ENCODE results near the gene ZNF550.
"Not testable (repeated sequence)": the region's sequence is repeated elsewhere in the genome, so short reads cannot be mapped to it uniquely, and the experiment has no call there.

ZNF550 gene

GRCh38 chr19:57527136-57527881 is 32.4 kb downstream of the ZNF550 start, which contains the start of gene ZNF549:
Gene ZNF549 (plus strand): TSS chr19:57527356. CDS start chr19:57527574, 218 bp downstream.
- peak; percentile 69 for DNase-seq (ENCODE audit: low spot score)

DNA sequence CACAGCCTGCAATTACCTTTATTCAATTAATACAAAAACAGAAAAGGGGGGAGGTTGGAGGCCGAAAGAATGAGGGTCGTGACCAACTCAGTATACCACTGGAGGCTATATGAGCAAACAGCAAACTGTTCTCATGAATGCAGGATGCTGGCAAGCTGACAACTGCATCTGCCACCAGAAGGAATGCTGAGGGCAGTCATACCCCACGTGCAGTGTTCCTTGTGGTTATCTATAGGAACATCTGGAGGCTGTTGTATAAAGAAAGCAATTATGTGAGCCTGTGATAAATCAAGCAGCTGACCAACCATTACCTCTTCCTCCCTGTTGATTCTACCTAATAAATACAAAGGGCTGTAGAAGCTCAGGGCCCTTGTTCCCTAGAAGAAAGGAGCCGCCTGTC is 41.6 kb downstream of the ZNF550 start:
- DNase-seq (ENCODE audit: low spot score): not testable (repeated sequence)

DNA sequence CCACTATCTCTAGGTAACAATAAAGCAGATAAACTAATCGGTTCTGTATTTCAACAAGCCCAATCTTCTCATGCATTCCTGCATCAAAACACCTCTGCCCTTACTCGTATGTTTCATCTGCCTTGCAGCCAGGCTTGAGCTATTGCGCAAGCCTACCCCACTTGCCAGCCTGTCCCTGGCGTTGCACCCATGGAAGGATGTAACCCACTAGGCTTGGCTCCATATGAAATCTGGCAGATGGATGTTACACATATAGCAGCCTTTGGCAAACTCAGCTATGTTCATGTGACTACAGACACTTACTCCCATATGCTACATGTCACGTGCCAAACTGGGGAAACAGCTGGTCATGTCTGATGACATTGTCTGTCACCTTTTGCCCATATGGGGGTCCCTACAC is 44.4 kb downstream of the ZNF550 start:
- DNase-seq (ENCODE audit: low spot score): no peak

- DNase-seq (ENCODE audit: low spot score): no peak
Observed at GRCh38 chr19:57512845-57513244, 46.8 kb downstream of the ZNF550 start.

DNA sequence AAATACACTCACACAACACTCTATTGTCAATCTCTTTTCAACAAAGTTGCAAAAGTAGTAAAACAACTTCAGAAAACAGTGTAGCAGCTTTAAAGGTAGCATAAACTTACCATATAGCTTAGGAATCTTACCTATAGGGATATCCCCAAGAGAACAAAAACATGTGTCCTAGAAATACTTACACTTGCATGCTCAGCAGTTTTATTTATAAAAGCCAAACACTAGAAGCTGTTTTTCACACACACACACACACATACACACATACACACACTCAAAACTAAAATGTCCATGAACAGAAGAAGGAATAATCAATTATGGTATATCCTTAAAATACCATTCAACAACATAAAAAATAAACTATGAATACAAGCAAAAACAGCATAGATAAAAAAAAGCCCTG is 48.2 kb downstream of the ZNF550 start:
- no peak for DNase-seq (ENCODE audit: low spot score)

DNA sequence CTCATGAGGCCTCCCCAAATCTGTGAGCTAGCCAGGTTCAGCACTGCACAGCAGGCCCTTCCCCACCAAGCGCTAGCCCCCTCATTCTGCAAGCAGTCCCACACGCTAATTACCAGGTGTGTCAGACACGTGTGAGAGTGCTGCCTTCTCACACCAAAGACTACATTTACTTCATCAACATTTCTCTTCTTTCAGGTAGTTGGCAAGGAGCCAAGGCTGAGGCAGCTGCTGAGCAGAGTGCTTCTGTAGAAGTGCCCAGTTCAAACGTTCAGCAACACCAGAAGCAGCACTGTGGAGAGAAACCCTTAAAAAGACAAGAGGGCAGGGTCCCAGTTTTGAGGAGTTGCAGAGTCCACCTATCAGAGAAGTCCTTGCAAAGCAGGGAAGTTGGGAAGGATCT is 53.5 kb downstream of the ZNF550 start:
- DNase-seq (ENCODE audit: low spot score): no peak

- not testable (repeated sequence) for DNase-seq (ENCODE audit: low spot score)
Observed at GRCh38 chr19:57500400-57500799, 59.3 kb downstream of the ZNF550 start.

DNA sequence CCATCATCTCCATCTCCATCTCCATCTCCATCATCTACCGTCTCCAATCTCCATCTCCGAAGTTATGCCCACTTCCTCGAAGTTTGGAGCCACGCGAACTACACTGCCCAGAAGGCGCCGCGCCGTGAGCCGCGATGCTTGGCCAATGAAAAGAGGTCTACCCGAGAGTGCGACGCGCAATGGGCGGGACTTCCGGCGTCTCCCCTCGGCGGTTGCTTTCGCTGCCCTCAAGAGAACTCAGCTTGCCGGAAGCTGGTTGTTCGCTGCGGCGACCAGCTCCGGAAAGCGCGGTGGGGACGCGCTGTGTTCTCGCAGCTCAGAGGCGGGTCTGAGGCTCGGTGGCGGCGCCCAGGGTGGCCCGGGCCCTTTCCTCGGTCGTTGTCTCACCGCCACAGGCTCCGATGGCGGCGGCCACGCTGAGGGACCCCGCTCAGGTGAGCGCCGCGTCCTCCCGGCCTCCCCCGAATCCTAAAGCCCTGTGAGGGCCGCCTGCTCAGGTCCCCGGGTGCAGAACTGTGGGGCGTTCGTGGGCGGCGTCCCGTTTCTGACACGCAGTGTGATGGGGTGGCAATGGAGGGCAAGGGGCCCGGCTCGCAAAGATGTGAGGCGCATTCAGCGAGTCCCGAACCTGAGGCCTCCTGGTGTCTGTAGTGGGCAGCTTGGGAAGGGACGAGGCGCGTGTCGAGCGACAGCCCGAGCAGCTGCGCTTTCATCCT is 59.8 kb downstream of the ZNF550 start, which contains the start of gene ZNF773:
Gene ZNF773, plus strand, starts transcription at position 259 of the 716 bp plus-strand sequence. Its CDS starts 143 bp downstream, at position 402.
- DNase-seq (ENCODE audit: low spot score): peak; percentile 53

- not testable (repeated sequence) for DNase-seq (ENCODE audit: low spot score)
Observed at GRCh38 chr19:57499332-57499679, 60.4 kb downstream of the ZNF550 start.

DNA sequence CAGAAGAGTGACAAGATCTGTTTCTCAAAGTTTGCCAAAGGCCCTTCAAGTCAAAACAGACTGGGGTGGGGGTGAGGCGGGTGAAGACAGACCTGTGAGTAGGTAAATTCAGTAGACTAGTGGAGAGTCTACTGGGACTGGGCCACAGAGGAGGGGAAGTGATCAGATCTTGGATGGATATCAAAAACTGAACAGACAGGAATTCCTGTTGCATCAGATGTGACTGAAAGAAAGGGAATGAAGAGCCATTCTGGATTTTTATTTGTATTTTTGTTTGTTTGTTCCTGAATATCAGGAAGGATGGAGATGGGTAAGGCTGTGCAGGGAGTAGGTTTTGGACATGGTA is 71.4 kb downstream of the ZNF550 start:
- not testable (repeated sequence) for DNase-seq (ENCODE audit: low spot score)

GRCh38 chr19:57487477-57488298 is 72.0 kb downstream of the ZNF550 start, which contains the start of gene ZNF419:
Gene ZNF419 (plus strand): TSS chr19:57487750. CDS start chr19:57487951, 201 bp downstream.
- peak; percentile 85 for DNase-seq (ENCODE audit: low spot score)
